OCI-LY7 (cell line): Measurements from ENCODE around the gene CTBP1.

Experiments
- EZH2phosphoT487 ChIP-seq: fragments of 200-600 bp; sonication (generic); IDR thresholded peaks from 2 replicates; pipeline ENCODE4 v1.6.1; 2018; ENCODE audit warnings: low read depth, borderline replicate concordance, mild to moderate bottlenecking, mixed run types, antibody characterized with exemption, low read length, moderate library complexity, mixed read lengths
- TF ChIP-seq, protein P1 (sequence below): fragments of 200-600 bp; sonication (generic); conservative IDR thresholded peaks from 2 replicates; pipeline ENCODE4 v1.5.1; 2014; ENCODE audit warnings: mild to moderate bottlenecking, antibody characterized with exemption, low read length, moderate library complexity, mixed read lengths

- TF ChIP-seq, protein P1, sequence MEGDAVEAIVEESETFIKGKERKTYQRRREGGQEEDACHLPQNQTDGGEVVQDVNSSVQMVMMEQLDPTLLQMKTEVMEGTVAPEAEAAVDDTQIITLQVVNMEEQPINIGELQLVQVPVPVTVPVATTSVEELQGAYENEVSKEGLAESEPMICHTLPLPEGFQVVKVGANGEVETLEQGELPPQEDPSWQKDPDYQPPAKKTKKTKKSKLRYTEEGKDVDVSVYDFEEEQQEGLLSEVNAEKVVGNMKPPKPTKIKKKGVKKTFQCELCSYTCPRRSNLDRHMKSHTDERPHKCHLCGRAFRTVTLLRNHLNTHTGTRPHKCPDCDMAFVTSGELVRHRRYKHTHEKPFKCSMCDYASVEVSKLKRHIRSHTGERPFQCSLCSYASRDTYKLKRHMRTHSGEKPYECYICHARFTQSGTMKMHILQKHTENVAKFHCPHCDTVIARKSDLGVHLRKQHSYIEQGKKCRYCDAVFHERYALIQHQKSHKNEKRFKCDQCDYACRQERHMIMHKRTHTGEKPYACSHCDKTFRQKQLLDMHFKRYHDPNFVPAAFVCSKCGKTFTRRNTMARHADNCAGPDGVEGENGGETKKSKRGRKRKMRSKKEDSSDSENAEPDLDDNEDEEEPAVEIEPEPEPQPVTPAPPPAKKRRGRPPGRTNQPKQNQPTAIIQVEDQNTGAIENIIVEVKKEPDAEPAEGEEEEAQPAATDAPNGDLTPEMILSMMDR = no peak
- TF ChIP-seq EZH2phosphoT487 = no peak
Observed at GRCh38 chr4:1226144-1226481, 22.8 kb downstream of the CTBP1 start.
